PC-9 (cell line): Measurements from ENCODE around the gene VGLL4.

Experiments
- CTCF ChIP-seq: fragments of 200-600 bp; sonication (generic); conservative IDR thresholded peaks from 2 replicates; pipeline ENCODE4 v1.6.1; 2017; ENCODE audit warnings: mixed run types, antibody characterized with exemption, mild to moderate bottlenecking, moderate library complexity
- EZH2 ChIP-seq: fragments of 200-600 bp; sonication (generic); IDR thresholded peaks from 2 replicates; pipeline ENCODE4 v1.8.0; 2017; ENCODE audit warnings: antibody characterized with exemption, low read depth

- TF ChIP-seq CTCF (no peak), EZH2 (no peak)
These were observed 96.2 kb downstream of the VGLL4 start for GRCh38 chr3:11547498-11547897.
